Raji (cell line): ENCODE measurements around the gene SYNE3.

Experiments used
- POLR2A ChIP-seq: IDR thresholded peaks from 2 replicates; pipeline ENCODE4 v1.6.1; 2011; ENCODE audit warnings: low read depth, low read length, control low read depth; ENCODE audit not compliant: insufficient read depth

SYNE3 gene, protein sequence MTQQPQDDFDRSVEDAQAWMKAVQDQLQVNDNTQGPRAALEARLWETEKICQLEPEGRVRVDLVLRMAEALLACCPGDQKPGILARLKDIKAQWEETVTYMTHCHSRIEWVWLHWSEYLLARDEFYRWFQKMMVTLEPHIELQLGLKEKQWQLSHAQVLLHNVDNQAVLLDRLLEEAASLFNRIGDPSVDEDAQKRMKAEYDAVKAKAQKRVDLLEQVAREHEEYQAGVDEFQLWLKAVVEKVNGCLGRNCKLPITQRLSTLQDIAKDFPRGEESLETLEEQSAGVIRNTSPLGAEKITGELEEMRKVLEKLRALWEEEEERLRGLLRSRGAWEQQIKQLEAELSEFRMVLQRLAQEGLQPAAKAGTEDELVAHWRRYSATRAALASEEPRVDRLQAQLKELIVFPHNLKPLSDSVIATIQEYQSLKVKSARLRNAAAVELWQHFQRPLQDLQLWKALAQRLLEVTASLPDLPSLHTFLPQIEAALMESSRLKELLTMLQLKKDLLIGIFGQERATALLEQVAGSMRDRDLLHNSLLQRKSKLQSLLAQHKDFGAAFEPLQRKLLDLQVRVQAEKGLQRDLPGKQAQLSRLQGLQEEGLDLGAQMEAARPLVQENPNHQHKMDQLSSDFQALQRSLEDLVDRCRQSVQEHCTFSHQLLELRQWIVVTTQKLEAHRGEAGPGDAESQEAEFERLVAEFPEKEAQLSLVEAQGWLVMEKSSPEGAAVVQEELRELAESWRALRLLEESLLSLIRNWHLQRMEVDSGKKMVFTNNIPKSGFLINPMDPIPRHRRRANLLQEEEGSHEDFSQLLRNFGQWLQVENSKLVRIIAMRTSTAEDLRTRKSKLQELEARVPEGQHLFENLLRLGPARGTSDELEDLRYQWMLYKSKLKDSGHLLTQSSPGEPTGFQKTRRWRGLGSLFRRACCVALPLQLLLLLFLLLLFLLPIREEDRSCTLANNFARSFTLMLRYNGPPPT

GRCh38 chr14:95516554-95517181, at the start of gene SYNE3:
Gene SYNE3 (minus strand): TSS chr14:95516650. CDS start chr14:95475821, 40,829 bp downstream.
- no peak for TF ChIP-seq POLR2A

GRCh38 chr14:95564060-95564459, 47.6 kb upstream of the SYNE3 start:
- TF ChIP-seq POLR2A: no peak

- TF ChIP-seq POLR2A: no peak
Measured at GRCh38 chr14:95562892-95563685, 46.6 kb upstream of the SYNE3 start.

DNA sequence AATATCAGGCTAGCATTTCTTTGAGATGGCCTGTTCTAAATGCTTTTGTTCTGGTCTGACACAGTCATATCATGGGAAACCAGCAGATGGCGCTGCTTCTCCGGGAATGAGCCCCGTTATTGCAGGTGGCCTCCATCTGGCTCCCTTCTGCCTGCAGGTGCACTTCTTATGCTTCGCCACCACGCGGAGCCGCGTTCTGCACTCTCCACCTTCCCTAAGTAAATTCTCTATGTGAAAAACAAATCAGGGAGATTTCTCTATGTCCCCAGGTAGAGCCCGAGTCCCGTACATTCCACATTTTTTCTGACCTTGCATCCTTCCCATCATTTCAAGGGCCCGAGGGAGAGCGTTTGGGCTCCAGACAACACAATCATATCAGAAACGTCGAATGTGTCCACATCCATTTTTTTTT, 44.6 kb upstream of the SYNE3 start:
- no peak for TF ChIP-seq POLR2A

- TF ChIP-seq POLR2A: no peak
Measured at GRCh38 chr14:95559203-95559602, 42.8 kb upstream of the SYNE3 start.

- no peak for TF ChIP-seq POLR2A
Measured at GRCh38 chr14:95557832-95558231, 41.4 kb upstream of the SYNE3 start.

- TF ChIP-seq POLR2A: no peak
Measured at GRCh38 chr14:95557291-95557690, 40.8 kb upstream of the SYNE3 start.

DNA sequence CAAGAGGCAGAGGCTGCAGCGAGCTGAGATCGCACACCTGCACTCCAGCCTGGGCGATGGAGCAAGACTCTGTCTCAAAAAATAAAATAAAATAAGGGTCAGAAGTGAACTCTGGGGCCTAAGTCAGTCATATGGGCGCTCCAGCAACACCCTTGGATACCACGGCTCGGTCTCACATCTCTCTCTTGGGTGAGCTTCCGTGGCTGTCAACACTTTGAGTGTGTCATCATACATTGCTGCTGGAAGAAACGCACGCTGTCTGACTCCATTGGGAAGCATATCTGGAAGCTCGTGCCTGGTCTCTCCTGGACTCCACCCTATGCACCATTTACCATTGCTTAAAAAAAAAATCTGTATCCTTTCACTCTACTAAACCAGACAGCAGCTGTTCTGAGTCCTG, 38.6 kb upstream of the SYNE3 start:
- no peak for TF ChIP-seq POLR2A

DNA sequence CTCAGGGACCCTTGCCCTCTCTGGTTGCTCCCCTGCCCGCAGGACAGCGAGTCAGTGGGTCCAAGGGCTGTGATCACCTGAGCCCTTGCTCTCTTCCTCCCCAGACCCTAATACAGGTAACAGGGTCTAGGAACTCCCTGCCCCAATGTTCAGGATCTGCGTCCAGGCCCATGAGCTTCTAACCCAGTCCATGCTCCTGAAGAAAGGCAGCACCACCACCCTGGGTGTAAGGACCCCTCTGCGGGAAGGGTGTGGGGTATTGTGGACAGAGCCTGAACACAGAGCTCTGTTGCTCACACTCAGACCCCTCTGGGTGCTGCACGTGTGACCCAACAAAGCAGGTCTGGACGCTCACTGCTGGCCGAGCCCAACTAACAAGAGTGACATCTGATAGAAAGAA, 36.7 kb upstream of the SYNE3 start:
- no peak for TF ChIP-seq POLR2A

DNA sequence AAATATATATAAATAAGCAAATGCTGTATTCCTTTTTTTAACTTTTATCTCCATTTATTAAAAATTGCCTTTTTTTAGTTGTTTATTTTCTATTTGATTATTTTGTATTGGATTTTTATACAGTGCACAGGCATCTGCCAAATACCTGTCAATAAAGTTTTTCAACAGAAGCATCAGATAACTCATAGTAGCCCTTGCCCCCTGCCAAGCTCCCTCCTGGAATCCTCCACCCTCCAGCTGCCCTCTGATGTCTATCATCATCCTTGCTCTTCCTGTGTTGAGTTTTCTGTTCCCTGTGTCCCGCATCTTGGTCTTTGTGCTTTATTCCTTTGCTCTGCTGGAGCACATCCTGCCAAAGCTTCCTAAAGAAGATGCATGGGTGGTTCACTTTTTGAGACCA, 35.0 kb upstream of the SYNE3 start:
- TF ChIP-seq POLR2A: no peak

DNA sequence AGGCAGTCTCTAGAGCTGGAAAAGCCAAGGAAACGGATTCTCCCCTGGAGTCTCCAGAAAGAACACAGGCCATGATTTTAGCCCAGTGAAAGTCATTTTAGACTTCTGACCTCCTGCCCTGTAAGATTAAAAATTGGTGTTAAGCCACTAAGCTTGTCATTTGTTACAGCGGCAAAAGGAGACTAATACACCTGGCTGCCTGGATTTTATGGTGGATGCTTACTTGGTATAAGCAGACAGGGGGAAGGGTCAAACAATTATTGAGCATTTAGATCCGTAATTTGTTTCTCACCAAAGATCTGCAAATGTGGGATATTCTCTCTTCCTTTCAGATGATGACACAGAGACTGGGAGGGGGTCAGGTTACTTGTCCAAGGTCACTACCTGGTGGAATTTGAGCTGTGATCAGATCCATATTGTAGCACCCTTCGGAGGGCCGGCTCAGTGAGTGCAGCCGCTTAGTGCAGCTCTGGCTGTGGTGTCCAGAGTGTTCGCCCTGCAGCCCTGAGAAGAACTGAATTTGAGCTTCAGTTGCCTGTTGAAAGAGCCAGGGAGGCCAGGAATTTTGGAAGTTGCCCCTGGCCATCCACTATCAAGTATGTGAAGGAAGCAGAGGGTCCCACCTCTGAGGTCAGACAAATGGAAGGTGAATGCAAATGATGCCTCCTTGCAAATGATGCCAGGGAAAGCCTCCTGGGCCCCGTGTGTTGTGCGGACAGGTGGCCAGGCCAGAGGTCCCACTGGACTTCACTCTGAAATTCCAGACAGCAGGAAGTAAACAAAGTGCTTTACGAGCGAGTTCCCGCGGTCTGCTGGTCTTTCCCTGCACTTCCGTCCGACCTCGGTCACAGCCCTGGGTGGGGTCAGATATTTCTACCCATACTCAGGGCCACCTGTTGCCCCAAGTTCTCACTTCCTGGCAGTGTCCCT, 33.5 kb upstream of the SYNE3 start:
- no peak for TF ChIP-seq POLR2A

GRCh38 chr14:95548328-95548929, 32.0 kb upstream of the SYNE3 start:
- no peak for TF ChIP-seq POLR2A
